HG03280 (cell line): ENCODE measurements around the gene CBLL1.

Experiments
- ATAC-seq: cut with Tn5 transposase; IDR thresholded peaks from one replicate; pipeline ENCODE4 v1.9.1; 2021; ENCODE audit warnings: mild to moderate bottlenecking, moderate library complexity; ENCODE audit not compliant: unreplicated experiment

CBLL1 gene, protein sequence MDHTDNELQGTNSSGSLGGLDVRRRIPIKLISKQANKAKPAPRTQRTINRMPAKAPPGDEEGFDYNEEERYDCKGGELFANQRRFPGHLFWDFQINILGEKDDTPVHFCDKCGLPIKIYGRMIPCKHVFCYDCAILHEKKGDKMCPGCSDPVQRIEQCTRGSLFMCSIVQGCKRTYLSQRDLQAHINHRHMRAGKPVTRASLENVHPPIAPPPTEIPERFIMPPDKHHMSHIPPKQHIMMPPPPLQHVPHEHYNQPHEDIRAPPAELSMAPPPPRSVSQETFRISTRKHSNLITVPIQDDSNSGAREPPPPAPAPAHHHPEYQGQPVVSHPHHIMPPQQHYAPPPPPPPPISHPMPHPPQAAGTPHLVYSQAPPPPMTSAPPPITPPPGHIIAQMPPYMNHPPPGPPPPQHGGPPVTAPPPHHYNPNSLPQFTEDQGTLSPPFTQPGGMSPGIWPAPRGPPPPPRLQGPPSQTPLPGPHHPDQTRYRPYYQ

DNA sequence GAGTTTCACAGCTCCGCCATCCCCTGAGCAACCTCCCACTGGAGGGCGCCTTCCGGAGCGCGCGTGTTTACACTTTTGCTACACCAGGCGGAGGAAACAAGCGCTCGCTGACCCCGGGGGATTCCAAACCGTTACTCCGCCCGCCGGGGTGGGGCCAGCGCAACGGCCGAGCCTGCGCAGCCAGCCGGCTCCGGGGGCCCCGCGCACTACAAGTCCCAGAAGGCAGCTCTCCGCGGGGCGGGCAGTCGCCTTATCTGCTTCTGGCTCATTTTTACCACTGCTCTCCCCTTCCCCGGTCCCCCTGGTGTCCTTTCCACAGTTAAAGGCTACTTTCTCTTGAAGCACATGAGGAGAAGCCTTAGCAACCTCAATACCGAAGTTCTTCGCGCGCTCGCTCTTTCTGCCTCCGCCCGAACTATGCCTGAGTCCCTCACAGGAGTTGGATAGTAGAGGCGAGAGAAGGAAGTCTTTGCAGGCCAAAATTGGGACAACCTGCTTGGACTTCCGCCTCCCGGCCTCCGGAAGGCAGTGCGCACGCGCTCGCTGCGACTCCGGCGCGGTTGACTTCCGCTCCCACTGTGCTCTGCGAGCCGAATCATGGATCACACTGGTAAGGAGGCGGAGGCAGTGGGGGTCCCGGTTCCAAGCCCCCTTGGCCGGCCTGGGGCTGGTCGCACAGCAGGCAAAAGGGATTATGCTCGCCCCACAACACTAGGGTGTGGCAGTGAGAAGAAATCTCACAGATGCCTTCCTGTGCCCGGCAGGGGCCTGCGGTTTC is at the start of gene CBLL1:
CBLL1 (plus strand) TSS at position 576 of the 778 bp plus-strand sequence; CDS start at position 598, 22 bp downstream.
- peak; percentile 94 for ATAC-seq

DNA sequence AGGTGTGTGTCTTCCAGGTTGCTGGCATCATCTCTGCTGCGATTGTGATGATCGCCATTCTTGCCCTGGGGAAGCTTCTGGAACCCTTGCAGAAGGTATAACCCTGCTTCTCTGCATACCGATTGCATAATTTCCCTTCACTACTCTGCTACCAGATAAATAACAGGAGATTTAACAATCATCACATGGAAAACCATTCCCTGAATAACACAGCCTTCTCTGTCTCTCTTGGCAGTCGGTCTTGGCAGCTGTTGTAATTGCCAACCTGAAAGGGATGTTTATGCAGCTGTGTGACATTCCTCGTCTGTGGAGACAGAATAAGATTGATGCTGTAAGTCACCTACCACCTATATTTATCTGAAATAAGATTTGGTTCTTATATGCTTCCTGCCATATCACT is 49.6 kb upstream of the CBLL1 start:
- ATAC-seq, result no peak

DNA sequence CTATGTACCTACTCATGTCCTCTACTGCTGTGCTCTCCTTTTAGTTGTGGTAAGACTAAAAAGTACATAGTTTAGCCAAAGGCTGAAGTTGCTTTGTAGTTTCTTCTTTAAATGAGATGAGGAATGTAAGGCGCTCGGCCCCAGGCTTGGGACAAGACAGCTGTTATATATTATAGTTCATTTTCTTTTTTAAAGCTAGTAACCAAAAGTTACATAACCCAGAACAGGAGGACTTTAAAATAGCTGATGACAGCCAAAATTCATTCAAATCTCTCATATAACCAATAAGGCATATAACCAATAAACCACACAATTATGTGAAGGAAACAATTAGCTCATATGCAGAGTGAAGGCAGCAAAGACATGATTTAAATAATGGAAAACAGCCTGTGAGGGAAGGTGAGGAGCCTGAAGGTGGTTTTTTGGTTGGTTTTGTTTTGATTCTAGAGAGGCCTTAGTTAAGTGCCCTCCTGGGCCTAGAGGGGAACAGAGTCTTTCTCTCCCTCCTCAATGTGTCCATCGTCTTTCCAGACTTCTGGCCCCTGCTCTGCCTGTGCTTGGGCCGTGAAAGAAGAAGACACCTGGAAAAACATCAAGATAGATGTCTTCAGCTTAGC is 47.5 kb upstream of the CBLL1 start:
- no peak for ATAC-seq

DNA sequence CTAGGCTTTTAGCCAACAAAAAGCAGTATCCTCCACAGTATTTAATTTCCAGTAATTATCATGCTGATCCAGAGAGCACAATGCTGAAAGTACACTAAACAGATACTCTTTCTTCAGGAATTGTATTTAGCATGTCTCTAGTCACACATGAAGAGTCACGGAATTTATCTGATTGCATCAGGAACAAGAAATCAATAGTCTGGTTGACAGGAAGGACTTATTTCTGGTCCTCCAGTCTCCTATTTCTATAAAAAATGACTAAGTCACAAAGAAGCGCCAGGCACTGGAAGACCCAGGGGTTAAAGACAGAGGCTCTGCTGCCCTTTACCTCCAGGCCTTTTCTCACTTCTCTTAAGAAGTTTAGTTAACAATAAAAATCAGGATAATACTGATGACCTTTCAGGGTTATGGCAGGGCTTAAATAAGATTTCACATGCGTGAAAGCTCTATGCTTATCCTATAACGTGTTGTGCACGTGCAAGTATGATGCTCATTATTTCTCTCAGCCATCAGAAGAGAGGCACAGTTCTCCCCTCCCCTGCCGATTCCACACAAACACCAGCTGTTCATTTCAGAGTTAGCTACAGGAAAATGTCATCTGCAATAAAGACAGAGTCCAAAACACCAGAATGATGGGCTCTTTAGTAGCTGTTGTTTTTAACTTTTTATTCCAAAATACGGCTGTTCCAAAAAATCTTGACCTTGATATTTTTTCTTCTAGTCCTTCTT is 46.5 kb upstream of the CBLL1 start:
- no peak for ATAC-seq

DNA sequence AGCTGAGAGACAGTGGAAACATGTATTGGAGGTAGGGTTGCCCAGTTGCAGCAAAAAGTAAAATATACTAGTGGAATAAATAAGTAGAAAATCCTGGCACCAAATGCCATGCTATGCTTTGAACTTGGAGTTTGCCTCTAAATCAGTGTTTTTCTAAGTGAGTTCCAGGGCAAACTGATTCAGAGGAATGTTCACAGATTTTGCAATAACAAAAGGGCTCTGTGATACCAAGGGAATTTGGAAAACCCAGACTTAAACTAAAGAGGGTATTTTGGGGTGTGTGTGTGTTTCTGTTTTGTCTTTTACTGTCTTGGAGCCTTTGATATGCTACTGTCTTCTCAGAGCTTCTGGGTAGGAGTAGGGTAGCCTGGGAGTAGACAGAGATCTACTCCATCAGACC is 43.4 kb upstream of the CBLL1 start:
- no peak for ATAC-seq

DNA sequence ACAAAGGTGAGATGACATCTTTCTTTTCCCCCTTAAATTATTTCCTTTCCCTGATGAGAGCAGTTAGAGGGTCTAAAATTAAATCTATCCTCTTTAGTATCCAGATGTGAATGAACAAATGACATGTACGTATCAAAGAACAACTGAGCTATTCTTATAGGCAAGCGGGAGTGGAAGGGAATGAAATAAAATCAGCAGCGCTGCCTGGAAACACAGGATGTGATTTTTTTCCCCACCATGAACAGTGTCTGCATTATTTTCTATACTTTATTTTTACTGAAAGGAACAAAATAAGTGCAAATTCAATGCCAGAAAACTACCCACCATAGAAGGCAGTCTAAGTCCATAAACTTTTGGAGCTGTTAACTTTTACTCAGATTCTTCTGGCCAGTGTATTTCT is 42.8 kb upstream of the CBLL1 start:
- no peak for ATAC-seq

DNA sequence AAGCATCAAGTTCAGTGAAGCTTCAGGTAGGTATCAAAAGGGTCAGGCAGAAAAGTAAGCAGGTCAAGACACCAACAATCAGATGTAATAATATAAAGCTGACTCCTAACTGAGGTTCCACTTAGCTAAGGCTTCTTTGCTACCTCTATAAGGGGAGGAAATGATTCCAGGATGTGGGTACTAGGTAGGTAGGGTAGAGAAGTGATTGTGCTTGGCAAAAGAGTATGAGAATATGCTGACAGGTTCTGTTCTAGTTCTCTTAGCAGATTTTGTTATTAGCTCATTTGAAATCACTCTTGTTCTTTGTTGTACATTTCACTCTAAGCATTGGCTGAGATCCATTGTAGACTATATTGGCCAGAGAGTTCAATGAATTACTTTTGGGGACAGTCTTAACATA is 40.7 kb upstream of the CBLL1 start:
- no peak for ATAC-seq

DNA sequence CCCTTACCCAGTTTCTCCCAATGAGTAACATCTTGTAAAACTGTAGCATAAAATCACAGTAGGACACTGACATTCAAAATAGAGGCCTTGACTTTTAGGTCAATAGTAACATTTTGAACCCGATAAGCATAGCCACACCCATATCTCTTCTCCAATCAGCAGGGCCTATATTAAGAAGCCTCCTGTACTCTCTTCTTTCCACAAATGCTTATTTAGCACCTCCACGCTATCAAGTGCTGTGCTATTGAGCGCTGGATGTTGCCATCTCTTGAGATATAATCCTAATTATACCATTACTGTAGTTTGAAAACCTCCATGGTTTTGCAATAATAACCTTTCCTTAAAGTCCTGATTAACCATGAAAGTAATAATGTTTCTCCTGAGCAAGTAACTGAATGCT is 40.1 kb upstream of the CBLL1 start:
- no peak for ATAC-seq

DNA sequence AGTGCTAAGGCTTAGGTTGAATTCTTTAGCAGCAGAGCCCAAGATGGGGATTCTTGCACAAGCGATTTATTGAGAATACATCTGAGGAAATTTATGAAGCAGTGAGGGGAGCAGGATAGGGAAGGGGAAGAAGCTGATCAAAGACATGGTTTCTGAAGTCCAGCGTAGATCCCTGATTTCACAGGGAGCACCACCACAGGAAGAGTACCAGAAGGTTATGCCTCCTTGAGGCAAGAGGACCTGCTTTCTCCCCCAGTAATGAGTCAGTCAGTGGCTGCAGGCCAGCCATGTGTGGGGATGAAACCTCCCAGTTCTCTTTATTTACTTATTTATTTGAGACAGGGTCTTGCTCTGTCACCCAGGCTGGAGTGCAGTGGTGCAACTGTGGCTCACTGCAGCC is 35.0 kb upstream of the CBLL1 start:
- ATAC-seq, result no peak

DNA sequence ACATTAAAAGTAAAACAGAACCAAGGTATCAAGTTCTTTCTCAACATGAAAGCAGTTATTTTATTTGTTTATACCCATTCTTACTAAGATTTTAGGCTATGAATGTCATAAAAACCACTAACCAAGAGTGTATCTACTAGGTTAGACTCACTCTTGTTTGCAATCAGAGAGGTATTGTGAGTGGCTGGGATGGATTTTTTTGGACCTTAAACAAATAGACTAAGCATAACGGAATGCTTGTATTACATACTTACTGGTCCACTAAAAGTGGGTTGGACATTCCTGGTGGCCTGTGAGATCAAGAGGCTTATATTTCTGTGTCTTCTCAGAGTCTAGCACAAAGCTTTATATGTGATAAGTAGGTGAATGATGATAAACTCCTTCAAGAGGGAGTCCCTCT is 32.6 kb upstream of the CBLL1 start:
- ATAC-seq, result no peak

DNA sequence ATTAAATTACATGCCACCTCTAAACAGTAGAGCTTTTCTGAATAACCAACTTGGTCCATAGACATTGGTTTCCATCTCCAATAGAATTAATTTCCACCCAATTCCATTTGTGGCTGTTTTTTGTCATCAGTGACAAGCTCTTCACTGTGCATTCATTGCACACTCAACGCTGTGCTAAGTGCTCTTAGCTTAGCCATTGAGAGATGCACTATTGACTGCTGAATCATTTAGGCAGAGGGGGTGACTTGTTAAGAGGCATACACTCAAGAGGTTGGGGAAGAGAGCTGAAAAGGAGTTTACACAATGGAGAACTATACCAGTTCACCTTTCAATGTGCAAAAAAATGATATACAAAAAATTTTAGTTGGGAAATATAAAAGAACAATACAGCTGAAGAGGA is 31.9 kb upstream of the CBLL1 start:
- no peak for ATAC-seq

DNA sequence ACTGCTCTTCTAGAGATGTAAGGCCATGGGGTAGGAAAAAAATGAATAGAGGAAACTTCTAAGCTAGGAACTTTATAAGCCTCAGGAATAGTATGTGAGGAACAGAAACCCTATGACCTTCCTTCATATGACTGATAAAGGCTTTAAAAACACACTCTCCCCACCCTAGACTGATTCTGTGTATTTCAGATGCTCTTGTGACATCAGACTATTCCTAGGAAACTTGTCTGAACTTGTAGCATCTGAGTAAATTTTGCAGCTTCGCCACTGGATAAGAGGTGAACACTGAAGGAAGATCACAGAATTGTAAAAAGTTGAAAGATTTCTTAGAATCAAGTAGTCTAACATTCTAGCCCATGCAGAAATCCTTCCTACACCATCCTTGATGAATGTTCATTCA is 31.0 kb upstream of the CBLL1 start:
- no peak for ATAC-seq

DNA sequence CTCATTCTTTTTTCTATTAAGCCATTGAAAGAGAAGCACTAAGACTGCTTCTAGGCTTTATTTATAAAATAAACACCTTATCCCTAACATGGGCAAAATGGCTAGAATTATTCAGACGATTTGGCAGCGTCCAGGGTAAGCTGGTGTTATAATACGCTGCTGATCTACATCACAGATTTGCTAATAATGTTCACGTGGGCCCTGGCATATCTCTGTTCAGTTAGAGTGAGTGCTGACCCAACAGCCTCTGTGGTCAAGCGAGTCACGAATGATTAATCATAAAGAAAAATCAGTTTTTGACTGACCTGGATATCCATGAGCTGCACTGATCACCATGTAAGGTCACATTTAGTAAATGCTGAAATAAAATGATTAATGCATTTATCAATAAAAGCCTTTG is 28.4 kb upstream of the CBLL1 start:
- ATAC-seq, result no peak

DNA sequence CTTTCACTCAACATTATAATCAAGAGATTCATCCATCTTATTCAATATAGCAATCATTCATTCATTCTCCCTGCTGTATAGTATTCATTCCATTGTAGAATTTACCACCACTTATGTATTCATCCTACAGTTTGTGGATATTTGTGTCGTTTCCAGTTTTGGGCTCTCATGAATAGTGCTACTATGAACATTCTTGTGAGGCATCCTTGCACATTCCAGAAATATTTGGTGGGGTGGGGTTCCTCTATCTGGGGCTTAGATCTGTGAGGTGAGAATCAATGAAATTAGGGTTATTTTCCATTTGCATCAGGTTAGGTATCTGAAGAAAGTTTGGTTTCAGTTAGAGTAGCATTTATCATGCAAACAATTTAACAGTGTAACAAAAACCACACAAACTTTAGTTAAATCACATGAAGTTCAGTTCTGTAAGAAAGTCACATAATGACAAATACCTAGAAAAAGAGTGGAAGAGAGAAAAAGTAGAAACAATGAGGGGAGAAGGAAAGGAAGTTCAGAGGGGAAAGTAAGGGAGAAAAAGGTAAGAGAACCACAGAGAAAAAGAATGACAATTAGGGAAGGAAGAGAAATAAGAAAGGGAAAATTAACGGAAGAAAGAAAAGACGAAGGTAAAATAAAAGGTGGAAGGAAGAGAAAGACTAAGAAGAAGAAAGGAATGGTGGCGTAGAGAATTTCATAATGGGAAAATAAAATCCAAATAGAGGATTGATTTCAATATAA is 25.3 kb upstream of the CBLL1 start:
- no peak for ATAC-seq

DNA sequence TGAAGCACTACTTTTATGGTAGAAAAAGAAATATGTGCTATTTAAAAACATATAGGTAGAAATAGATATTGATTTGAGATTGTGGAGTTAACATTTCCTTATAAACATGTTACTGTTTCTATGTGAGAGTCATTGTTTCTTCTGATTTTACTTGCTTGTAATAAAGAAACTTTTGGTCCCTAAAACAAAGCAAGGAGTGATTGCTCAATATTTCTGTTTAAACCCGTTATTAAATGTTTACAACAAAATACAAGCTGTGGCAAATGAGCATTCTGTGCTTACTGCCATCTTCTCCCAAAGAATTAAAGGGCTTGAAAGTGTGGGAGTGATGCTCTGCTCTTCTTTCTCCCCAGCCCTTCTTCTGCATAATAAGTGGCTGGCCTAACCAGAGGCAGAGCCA is 22.7 kb upstream of the CBLL1 start:
- ATAC-seq, result no peak

DNA sequence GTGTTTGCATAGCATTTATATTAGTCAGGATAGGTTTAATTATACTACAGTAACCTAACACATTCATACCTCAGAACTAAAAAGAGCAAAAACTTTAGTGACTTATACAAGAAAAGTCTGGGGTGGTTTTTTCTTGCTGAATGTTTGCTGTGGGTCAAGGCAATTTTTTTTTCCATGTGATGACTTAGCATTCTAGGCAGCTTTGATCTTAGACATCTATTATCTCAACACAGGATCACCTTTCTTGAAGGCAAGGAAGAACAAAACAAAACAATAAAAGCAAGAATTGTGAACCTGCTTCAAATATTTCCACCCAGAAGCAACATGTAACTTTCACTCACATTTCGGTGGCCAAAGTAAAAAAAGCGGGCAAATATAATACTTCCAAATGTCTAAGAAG is 20.7 kb upstream of the CBLL1 start:
- ATAC-seq, result no peak

DNA sequence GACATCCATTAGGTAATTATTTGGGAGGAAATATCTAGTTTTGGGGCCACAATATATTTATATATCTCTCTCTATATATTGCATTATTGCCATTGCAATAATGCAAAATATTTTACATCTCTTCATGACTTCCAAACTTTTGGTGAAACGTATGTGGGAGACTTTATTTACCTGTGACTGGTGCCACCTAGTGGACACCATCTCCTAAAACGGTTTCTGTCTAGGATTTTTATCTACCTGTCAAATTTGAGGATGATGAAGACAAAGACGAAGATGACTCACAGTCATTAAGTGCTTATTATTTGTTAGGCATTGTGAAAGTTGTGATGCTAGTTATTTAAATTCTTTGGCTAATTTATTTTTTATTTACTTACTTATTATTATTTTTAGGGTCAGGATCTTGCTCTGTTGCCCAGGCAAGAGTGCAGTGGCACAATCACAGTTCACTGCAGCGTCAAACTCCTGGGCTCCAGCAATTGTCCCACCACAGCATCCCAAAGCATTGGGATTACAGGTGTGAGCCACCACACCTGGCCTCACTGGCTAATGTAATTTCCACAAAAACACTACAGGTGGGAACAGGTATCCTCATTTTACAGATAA is 18.7 kb upstream of the CBLL1 start:
- ATAC-seq, result no peak

DNA sequence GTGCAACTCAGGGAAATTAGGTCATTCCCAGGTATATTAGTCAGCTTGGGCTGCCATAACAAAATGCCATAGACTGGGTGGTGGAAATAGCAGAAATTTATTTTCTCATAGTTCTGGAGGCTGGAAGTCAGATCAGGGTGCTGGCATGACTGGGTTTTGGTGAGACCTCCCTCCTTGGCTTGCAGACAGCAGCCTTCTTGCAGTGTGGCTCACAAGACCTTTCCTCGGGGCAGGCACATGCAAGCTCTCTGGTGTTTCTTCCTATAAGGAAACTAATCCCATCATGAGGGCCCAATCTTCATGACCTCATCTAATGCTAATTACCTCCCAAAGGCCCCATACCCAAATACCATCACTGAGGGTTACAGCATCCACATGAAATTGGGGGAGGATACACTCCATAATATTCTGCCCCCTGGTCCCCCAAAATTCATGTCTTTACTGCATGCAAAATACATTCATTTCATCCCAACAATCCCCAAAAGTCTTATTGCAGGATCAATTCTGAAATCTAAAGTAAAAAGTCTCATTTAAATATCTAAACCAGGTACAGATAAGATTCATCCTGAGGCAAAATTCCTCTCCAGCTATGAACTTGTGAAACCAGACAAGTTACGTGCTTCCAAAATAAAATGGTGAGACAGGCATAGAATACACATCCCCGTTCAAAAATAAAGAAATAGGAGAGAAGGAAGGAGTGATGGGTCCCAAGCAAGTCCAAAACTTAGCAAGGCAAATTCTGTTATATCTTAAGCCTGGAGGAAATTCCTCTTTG is 17.4 kb upstream of the CBLL1 start:
- no peak for ATAC-seq

DNA sequence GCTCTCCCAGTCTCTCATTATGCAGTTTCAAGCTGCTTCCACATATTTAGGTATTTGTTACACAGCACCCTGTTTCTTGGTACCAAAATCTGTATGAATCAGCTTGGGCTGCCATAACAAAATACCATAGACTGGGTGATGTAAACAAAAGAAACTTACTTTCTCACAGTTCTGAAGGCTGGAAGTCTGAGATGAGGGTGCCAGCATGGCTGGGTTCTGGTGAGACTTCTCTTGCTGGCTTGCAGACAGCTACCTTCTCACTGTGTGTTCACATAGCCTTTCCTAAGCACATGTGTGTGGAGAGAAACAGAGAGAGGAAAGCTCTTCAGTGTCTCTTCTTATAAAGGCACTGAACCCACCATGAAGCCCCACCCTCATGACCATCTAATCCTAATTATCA is 15.7 kb upstream of the CBLL1 start:
- no peak for ATAC-seq
